Neural cell (in vitro differentiated cells): ENCODE results near the gene RELL2.

Experiments
- EP300 ChIP-seq: fragments of 450-650 bp; conservative IDR thresholded peaks from 2 replicates; pipeline ENCODE4 v1.6.1; 2014; ENCODE audit warnings: antibody characterized with exemption, mild to moderate bottlenecking, moderate library complexity; ENCODE audit not compliant: poor library complexity, severe bottlenecking
- EZH2 ChIP-seq: fragments of 200-600, 300-800 bp; shearing (Covaris generic), sonication (generic); IDR thresholded peaks from 2 replicates; pipeline ENCODE4 v1.6.1; 2014; ENCODE audit warnings: antibody characterized with exemption, low read length, borderline replicate concordance, mild to moderate bottlenecking; ENCODE audit not compliant: insufficient read depth, poor library complexity, severe bottlenecking
- POLR2AphosphoS5 ChIP-seq: IDR thresholded peaks from 2 replicates; pipeline ENCODE4 v1.6.1; 2012
- RAD21 ChIP-seq: fragments of 450-650 bp; conservative IDR thresholded peaks from 2 replicates; pipeline ENCODE4 v1.6.1; 2014; ENCODE audit warnings: antibody characterized with exemption, mild to moderate bottlenecking, moderate library complexity
- REST ChIP-seq: IDR thresholded peaks from 2 replicates; pipeline ENCODE4 v1.6.1; 2012; ENCODE audit warnings: borderline replicate concordance
- SMC3 ChIP-seq: fragments of 450-650 bp; conservative IDR thresholded peaks from 2 replicates; pipeline ENCODE4 v1.6.1; 2014; ENCODE audit warnings: antibody characterized with exemption, mild to moderate bottlenecking, moderate library complexity; ENCODE audit not compliant: poor library complexity
- TAF1 ChIP-seq: IDR thresholded peaks from 2 replicates; pipeline ENCODE4 v1.6.1; 2012; ENCODE audit warnings: low read depth
- TF ChIP-seq, protein P1 (sequence below): fragments of 450-650 bp; IDR thresholded peaks from 2 replicates; pipeline ENCODE4 v1.5.1; 2014; ENCODE audit warnings: antibody characterized with exemption, mild to moderate bottlenecking, moderate library complexity; ENCODE audit not compliant: poor library complexity, severe bottlenecking

DNA sequence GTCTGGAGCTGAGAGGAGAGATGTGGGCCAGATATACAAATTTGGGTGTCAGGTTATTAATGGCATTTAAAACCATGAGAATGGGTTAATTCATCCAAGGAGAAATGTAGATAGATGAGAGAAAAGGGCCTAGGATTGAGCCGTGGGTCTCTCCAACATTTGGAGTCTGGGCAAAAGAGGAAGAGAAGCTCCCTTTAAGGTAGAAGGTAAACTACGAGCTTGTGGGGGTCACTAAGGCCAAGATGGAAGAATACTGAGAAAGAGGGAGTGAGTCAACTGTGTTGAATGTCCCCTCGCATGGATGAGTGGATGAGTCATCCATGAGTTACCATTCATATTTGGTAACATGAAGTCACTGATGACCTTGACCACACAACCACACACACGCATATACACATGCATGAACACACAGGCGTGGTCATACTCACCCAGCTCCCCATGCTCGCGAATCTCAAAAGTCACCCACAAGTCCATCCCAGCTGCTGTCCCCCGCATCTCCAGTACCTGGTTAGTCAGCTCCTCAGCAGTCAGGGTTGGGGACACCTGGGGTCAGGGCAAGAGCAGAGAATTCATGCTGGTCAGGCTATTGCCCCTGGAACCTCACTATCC lies 21.2 kb downstream of the RELL2 start:
- TF ChIP-seq, protein P1, sequence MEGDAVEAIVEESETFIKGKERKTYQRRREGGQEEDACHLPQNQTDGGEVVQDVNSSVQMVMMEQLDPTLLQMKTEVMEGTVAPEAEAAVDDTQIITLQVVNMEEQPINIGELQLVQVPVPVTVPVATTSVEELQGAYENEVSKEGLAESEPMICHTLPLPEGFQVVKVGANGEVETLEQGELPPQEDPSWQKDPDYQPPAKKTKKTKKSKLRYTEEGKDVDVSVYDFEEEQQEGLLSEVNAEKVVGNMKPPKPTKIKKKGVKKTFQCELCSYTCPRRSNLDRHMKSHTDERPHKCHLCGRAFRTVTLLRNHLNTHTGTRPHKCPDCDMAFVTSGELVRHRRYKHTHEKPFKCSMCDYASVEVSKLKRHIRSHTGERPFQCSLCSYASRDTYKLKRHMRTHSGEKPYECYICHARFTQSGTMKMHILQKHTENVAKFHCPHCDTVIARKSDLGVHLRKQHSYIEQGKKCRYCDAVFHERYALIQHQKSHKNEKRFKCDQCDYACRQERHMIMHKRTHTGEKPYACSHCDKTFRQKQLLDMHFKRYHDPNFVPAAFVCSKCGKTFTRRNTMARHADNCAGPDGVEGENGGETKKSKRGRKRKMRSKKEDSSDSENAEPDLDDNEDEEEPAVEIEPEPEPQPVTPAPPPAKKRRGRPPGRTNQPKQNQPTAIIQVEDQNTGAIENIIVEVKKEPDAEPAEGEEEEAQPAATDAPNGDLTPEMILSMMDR = no peak
- TF ChIP-seq REST (no peak), TAF1 (no peak), EZH2 (no peak), RAD21 (no peak), POLR2AphosphoS5 (no peak), EP300 (no peak), SMC3 (no peak)
